SK-N-SH (cell line): ENCODE results near the gene ZNF264. TPM values are rescaled to one million over a fixed set of nuclear protein-coding genes. Genes with fewer than 3 reads are reported as not detected.
A peak's percentile ranks its signal among the peaks of the same experiment; 100 is the strongest.

ENCODE experiments used
- CTCF ChIA-PET: fragments of 300-600, 350-600 bp; formaldehyde crosslinking; extraction: SDS; loops from one replicate; lab custom pipeline; 2021; lab: Yijun Ruan, JAX
- POLR2A ChIA-PET: fragments of 350-600 bp; sonication (Branson Sonifier 250); formaldehyde crosslinking; extraction: SDS; loops from one replicate; lab custom pipeline; 2020; ENCODE audit warnings: antibody characterized with exemption, inconsistent platforms; lab: Yijun Ruan, JAX
- DNase-seq: peaks from one replicate; pipeline ENCODE4 v3.0.0; 2012
- H2AFZ ChIP-seq: fragments of 200-600 bp; sonication (generic); 2 replicates; pipeline ENCODE4 v1.8.1; 2016; ENCODE audit warnings: antibody characterized with exemption, mild to moderate bottlenecking, low read depth
- H3F3A ChIP-seq: fragments of 200-600 bp; sonication (generic); replicated peaks from 2 replicates; pipeline ENCODE3; 2016; ENCODE audit warnings: antibody characterized with exemption, mild to moderate bottlenecking; ENCODE audit not compliant: insufficient read depth
- H3K27ac ChIP-seq, 2 experiments: fragments of 200-500 bp in 1 of 2; fragments of 200-600 bp in 1 of 2; sonication (Bioruptor generic) in 1 of 2; sonication (generic), shearing (Covaris generic) in 1 of 2; 2 replicates each; pipeline versions ENCODE4 v1.5.1 to v1.6.1; 2014 to 2016; ENCODE audit warnings: low read depth in 2 of 2, inconsistent platforms in 1 of 2, low read length in 1 of 2, mild to moderate bottlenecking in 1 of 2, mixed read lengths in 1 of 2
- H3K27me3 ChIP-seq: fragments of 200-600 bp; sonication (generic), shearing (Covaris generic); 2 replicates; pipeline ENCODE4 v1.6.1; 2016; ENCODE audit warnings: mixed run types; ENCODE audit not compliant: insufficient read depth
- H3K36me3 ChIP-seq, 2 experiments: fragments of 200-500 bp in 1 of 2; fragments of 200-600 bp in 1 of 2; sonication (Bioruptor generic) in 1 of 2; sonication (generic) in 1 of 2; replicated peaks in 1 of 2; 2 replicates each; pipeline versions ENCODE3 to v1.5.1; 2014 to 2016; ENCODE audit warnings: low read length in 1 of 2, mild to moderate bottlenecking in 1 of 2; ENCODE audit not compliant: insufficient read depth in 2 of 2, control insufficient read depth in 1 of 2
- H3K4me1 ChIP-seq, 2 experiments: fragments of 200-500 bp in 1 of 2; fragments of 200-600 bp in 1 of 2; sonication (Bioruptor generic) in 1 of 2; sonication (generic), shearing (Covaris generic) in 1 of 2; 2 replicates each; pipeline versions ENCODE4 v1.5.1 to v1.6.1; 2014 to 2016; ENCODE audit warnings: low read depth in 1 of 2, low read length in 1 of 2, mixed run types in 1 of 2; ENCODE audit not compliant: insufficient read depth in 2 of 2, control insufficient read depth in 1 of 2
- H3K4me2 ChIP-seq: fragments of 200-600 bp; sonication (generic), shearing (Covaris generic); 2 replicates; pipeline ENCODE4 v1.6.1; 2017; ENCODE audit warnings: mixed run types
- H3K4me3 ChIP-seq, 2 experiments: fragments of 200-500 bp in 1 of 2; fragments of 200-600 bp in 1 of 2; sonication (Bioruptor generic) in 1 of 2; sonication (generic), shearing (Covaris generic) in 1 of 2; 2 replicates each; pipeline versions ENCODE4 v1.5.1 to v1.8.1; 2014 to 2016; ENCODE audit warnings: low read depth in 2 of 2, inconsistent platforms in 1 of 2, low read length in 1 of 2, mild to moderate bottlenecking in 1 of 2, mixed read lengths in 1 of 2, moderate library complexity in 1 of 2
- H3K79me2 ChIP-seq: fragments of 200-600 bp; sonication (generic); 2 replicates; pipeline ENCODE4 v1.8.1; 2017; ENCODE audit warnings: mild to moderate bottlenecking; ENCODE audit not compliant: insufficient read depth
- H3K9ac ChIP-seq: fragments of 200-600 bp; sonication (generic); 2 replicates; pipeline ENCODE4 v1.6.1; 2017; ENCODE audit warnings: mixed run types
- H3K9me2 ChIP-seq: fragments of 200-600 bp; sonication (generic); 2 replicates; pipeline ENCODE4 v1.6.1; 2017; ENCODE audit warnings: mixed run types
- H3K9me3 ChIP-seq: fragments of 200-600 bp; sonication (generic); 2 replicates; pipeline ENCODE4 v1.6.1; 2017; ENCODE audit warnings: mixed run types, mild to moderate bottlenecking, moderate library complexity
- H4K20me1 ChIP-seq: fragments of 200-600 bp; sonication (generic); 2 replicates; pipeline ENCODE4 v1.6.1; 2017; ENCODE audit warnings: mild to moderate bottlenecking, mixed run types; ENCODE audit not compliant: insufficient read depth
- ELF1 ChIP-seq: IDR thresholded peaks from 2 replicates; pipeline ENCODE4 v1.4.0; 2012
- EP300 ChIP-seq, 2 experiments: IDR thresholded peaks; 2 replicates each; pipeline versions ENCODE4 v1.4.0 to v1.6.1; 2012; ENCODE audit warnings: borderline replicate concordance in 1 of 2, low read depth in 1 of 2, low read length in 1 of 2
- GATA2 ChIP-seq: sonication (generic); formaldehyde crosslinking; IDR thresholded peaks from 2 replicates; pipeline ENCODE4 v1.5.0; 2020; ENCODE audit warnings: mild to moderate bottlenecking, missing genetic modification reagents
- MXI1 ChIP-seq: IDR thresholded peaks from 2 replicates; pipeline ENCODE4 v1.6.1; 2012; ENCODE audit warnings: mild to moderate bottlenecking, low read depth, low read length, improper control_type of control experiment
- NRF1 ChIP-seq: IDR thresholded peaks from 2 replicates; pipeline ENCODE4 v1.6.1; 2012; ENCODE audit warnings: low read depth, mild to moderate bottlenecking, low read length
- POLR2AphosphoS5 ChIP-seq: IDR thresholded peaks from 2 replicates; pipeline ENCODE4 v1.6.1; 2012; ENCODE audit warnings: low read depth, low read length
- RAD21 ChIP-seq: IDR thresholded peaks from 2 replicates; pipeline ENCODE4 v1.6.1; 2012; ENCODE audit warnings: mild to moderate bottlenecking, low read length
- RCOR1 ChIP-seq: fragments of 150-350 bp; IDR thresholded peaks from 2 replicates; pipeline ENCODE4 v1.6.1; 2017; ENCODE audit warnings: antibody characterized with exemption, low read length
- SIN3A ChIP-seq: IDR thresholded peaks from 2 replicates; pipeline ENCODE4 v1.6.1; 2012; ENCODE audit warnings: low read depth, mild to moderate bottlenecking, low read length, moderate library complexity, borderline replicate concordance
- USF1 ChIP-seq: IDR thresholded peaks from 2 replicates; pipeline ENCODE4 v1.4.0; 2012; ENCODE audit warnings: low read depth, borderline replicate concordance
- WGBS: methylation state at CpG from one replicate; pipeline ENCODE4 v1.1.6; 2017; ENCODE audit warnings: low lambda C conversion rate; 5-methylcytosine and 5-hydroxymethylcytosine counted together
- polyA plus RNA-seq, 3 experiments: library from polyadenylated mRNA; depleted of rRNA; stranded (reverse); fragments of >200 nt; gene quantifications; 2 replicates each; pipeline ENCODE4 v1.2.3, GENCODE V29; 2012
- TF ChIP-seq, protein P1 (sequence below): IDR thresholded peaks from 2 replicates; pipeline ENCODE4 v1.4.0; 2012; ENCODE audit warnings: low read depth

The ZNF264 gene
- polyA plus RNA-seq, 1 of the 3 experiments (the other 2 are of a cell fraction): 8.8 TPM

- CTCF ChIA-PET: no interaction called here
- H3F3A ChIP-seq: peaks cover 22% of the 10 kb centered on the region
- H4K20me1 ChIP-seq: no peaks in the 10 kb centered on the region
- no peaks in the 10 kb centered on the region for H3K79me2 ChIP-seq
- WGBS: 14% methylated on average over 12 of the region's 42 CpGs
- no peaks in the 10 kb centered on the region for H3K36me3 ChIP-seq
- no peak overlapping the region for H3K9ac ChIP-seq
- H3K4me3 ChIP-seq: peak overlapping the region; percentile 48 to 55; a peak in 3 of 4 replicates
- no peaks in the 10 kb centered on the region for H3K9me3 ChIP-seq
- POLR2A ChIA-PET: interaction anchor here (1.5 kb wide), 1 partner anchor 20 kb away, joined by 8 read pairs; the partner anchor contains the start of gene ZNF264
- H3K27me3 ChIP-seq: no peaks in the 10 kb centered on the region
- peak; percentile 95 for DNase-seq
- H3K27ac ChIP-seq: peak overlapping the region in 1 of 2 experiments; percentile 50; a peak in 2 of 4 replicates
- peaks cover 0 to 2% of the 10 kb centered on the region in 2 experiments; a peak in 1 of 4 replicates for H3K4me1 ChIP-seq
- peak overlapping the region; percentile 71; the same call in 1 of the 2 replicates for H2AFZ ChIP-seq
- no peak for TF ChIP-seq RAD21
- peak; percentile 36; the same call in 1 of the 2 replicates for TF ChIP-seq NRF1
- H3K4me2 ChIP-seq: peak overlapping the region; percentile 51; the same call in 1 of the 2 replicates
- no peaks in the 10 kb centered on the region for H3K9me2 ChIP-seq
These were observed 19.7 kb upstream of the ZNF264 start for GRCh38 chr19:57171551-57172081.

DNA sequence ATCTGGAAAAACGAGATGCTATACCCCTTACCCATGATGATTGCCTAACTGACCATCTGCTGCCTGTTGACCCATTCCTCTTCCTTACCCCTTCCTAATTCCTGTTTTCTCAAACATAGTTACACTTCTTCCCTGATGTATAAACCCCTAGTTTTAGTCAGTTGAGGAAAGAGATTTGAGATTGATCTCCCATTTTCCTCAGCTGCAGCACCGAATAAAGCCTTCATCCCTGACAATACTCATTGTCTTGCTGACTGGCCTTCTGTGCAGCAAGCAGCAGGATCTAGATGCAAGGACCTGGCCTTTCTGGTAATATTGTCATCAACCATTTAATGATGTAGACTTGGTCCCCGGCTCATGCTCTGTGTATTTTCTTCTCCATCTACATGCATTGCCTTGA, 999 bp upstream of the ZNF264 start:
- Histone ChIP-seq H3K4me1 (peaks cover 0 to 21% of the 10 kb centered on the region in 2 experiments; a peak in 1 of 4 replicates), H3F3A (peaks cover 4% of the 10 kb centered on the region), H3K9me3 (0 out of 2 replicates have a peak, but pooled peaks cover 4% of the 10 kb centered on the region), H3K27ac (no peak overlapping the region), H3K4me3 (no peak overlapping the region), H2AFZ (no peak overlapping the region), H3K79me2 (peaks cover 40% of the 10 kb centered on the region), H3K4me2 (no peak overlapping the region), H3K36me3 (peaks cover 22% of the 10 kb centered on the region in 2 experiments), H3K9me2 (no peaks in the 10 kb centered on the region), H4K20me1 (peaks cover 19% of the 10 kb centered on the region), H3K9ac (no peak overlapping the region), H3K27me3 (no peaks in the 10 kb centered on the region)
- 53% methylated on average over 3 of the region's 3 CpGs for WGBS
- DNase-seq: no peak
- TF ChIP-seq, protein P1, sequence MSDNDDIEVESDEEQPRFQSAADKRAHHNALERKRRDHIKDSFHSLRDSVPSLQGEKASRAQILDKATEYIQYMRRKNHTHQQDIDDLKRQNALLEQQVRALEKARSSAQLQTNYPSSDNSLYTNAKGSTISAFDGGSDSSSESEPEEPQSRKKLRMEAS: no peak
- TF ChIP-seq MXI1: no peak
- no peak for TF ChIP-seq USF1
- no peak for TF ChIP-seq EP300 (IDR thresholded peaks at IDR 0.05; ENCODE audit: borderline replicate concordance in 1 of 2, low read depth in 1 of 2, low read length in 1 of 2)
- no peak for TF ChIP-seq POLR2AphosphoS5
- TF ChIP-seq RCOR1: no peak
- TF ChIP-seq GATA2 (CRISPR knock-in tag): no peak
- TF ChIP-seq ELF1: no peak
- no peak for TF ChIP-seq SIN3A
- POLR2A ChIA-PET: no interaction called here
- CTCF ChIA-PET: interaction anchor here (1.2 kb wide), 1 partner anchor 91 kb away, joined by 3 read pairs; no protein-coding TSS in a partner anchor
